HPDE6-E6E7 (cell line): ENCODE data around the gene PPP1R37.

ENCODE experiments used
- DNase-seq: peaks from one replicate; pipeline ENCODE4 v3.0.0; 2011; ENCODE audit warnings: missing footprints; ENCODE audit errors: extremely low spot score

Gene PPP1R37

DNA sequence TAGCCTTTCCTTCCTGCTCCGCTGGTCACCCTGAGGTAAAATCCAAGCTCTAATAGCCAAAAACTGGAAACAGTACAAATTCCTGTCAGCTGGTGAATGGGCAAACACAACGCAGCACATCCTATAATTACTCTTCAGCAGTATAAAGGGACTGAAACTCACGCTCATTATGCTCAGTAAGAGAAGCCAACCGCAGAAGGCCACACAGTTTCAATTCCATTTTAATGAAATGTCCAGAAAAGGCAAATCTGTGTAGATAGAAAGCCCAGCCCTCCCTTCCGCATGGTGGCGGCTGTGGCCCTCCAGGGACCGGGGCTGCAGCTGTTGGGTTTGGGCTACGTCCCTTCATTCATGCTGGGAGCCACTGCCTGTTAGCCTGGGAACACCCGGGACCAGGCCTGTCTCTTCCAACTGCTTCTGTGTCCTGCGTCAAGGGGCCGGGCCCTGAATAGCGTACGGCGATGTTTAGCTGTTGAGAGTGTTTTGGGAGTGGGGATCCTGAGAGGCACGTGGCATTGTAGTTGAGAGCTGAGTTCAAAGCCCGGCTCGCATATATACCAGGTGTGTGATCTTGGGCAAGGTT is 44.3 kb downstream of the PPP1R37 start:
- DNase-seq, result no peak

DNA sequence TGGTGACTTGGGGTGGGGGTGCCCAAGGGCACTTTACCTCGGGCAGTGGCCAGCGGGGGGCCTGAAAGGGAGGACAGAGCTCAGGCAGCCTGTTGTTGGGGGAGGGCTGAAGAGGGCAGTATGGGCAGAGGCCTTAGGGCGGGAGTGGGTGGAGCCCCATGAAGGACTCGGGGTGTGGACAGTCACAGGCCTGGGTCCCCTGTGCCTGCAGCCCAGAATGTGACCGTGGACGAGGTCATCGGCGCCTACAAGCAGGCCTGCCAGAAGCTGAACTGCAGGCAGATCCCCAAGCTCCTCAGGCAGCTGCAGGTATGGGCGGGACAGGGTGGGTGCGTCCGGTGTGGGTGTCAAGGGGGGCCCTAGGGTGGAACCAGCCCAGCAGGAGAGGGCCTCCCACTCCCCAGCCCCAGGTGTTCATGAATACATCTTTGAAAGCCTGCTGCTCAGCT is 45.3 kb downstream of the PPP1R37 start:
- no peak for DNase-seq

DNA sequence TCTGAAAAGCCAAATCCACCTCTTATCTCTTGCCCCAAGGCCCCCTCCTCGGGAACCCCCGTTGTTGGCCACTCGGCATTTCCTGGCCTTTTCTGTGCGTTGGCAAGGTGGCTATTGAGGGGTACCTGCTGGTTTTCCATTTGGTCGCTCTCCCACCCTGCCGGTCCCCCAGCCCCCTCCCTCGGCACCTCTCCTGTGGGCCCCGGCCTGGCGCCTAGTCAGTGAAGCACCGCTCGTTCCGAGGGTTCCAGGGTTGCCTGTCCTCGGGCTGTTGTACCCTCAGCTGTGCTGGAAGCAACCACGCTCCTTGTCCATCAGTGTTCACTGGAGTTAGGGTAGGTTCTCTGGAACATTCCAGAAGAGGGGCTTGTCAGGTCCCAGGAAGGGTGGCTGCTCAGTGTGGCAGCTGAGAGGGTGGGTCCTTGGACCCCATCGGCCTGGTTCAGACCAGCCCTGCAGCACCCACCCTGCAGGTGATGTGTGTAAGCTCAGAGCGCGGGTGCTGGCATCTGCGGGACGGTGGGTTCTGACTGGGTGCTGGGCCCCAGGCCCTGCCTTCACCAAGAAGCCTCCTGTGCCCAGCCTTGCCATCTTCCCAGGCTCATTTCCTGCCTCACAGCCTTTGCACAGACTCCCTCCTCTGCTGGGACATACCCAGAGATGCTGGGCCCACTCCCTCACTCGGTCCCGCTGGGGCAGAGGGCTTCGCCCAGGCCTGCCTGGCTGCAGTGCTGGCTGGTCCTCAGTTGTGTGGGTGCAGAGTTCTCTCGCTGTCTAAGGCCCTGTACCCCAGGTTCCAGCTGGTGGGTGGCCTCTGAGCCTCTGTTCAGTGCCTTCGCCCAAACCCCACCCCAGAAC is 46.5 kb downstream of the PPP1R37 start:
- DNase-seq, result no peak

DNA sequence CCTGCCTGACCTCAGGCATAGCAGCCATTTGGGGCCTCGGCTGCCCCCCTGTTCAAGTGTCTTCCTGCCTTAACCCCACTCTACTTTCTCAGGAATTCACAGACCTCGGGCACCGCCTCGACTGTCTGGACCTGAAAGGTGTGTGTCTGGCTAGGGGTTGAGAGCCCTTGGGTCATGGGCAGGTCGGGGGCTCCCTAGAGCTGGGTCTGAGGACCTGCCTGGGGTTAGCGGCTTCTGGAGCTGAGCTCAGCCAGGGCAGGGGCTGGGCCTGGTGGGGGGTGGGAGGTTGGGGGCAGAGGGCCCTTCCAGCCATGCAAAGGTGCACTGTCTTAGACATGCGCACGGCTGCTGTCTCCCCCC is 47.1 kb downstream of the PPP1R37 start:
- no peak for DNase-seq

DNA sequence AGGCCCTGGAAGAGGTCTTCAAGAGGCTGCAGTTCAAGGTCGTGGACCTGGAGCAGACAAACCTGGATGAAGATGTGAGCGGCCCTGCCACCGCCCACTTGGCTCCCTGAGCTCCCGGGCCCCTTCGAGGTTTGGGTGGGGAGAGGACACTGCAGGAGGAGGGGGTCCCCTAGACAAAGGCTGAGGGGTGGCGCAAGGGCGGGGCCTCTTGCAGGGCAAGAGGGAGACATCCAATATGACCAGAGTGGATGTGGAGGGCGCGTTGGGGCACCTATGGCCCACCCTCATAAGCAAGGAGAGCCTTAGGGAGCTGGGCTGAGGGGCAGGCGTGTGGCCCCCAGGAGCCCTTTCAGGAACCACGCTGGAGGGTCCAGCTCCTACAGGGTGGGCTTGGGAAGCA is 47.6 kb downstream of the PPP1R37 start:
- no peak for DNase-seq

DNA sequence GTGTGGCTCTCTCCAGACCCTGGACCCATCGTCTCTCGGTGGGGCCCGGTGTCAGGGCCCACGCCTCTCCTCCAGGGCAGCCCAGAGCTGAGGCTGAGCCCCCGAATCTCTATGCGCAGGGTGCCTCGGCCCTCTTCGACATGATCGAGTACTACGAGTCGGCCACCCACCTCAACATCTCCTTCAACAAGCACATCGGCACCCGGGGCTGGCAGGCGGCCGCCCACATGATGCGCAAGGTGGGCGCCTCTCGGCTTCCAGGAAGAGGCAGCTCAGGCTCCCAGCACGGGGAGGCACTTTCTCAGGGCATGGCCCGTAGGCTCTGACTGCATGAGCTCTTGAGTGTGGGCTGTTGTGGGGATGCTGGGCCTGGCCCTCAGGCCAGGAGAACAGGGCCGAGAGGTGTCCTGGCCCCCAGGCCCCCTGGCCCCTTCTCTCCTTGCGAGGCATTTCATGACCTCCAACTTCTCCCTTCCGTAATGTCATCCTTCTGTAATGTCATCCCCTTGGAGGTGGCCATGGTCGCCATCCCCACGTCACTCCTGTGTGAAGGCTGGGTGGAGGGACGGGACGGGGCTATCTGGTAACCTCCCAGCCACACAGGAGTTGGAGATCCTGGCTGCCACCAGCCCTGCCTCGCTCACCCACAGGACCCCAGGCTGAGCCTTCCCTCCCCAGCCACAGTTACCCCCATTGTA is 48.4 kb downstream of the PPP1R37 start:
- DNase-seq, result no peak

DNA sequence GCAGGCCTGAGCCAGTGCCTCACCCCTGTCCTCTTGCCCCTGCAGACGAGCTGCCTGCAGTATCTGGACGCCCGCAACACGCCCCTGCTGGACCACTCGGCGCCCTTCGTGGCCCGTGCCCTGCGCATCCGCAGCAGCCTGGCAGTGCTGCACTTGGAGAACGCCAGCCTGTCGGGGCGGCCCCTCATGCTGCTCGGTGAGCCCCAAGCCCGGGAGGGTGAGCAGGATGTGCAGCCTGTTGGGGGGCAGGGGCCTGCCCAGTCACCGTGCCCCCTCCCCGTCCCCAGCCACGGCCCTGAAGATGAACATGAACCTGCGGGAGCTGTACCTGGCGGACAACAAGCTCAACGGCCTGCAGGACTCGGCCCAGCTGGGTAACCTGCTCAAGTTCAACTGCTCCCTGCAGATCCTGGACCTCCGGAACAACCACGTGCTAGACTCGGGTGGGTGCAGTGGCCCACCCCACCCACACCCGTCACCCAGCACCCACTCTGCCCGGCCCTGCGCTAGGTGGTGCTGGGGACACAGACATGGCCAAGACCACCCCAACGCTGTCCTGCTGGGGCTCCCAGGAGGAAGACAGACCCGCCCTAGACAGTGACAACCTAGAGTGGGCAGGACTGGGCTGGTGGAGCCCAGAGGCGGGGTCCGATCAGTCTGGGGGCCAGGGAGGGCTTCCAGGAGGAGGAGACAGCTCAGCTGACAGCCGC is 49.2 kb downstream of the PPP1R37 start:
- DNase-seq, result no peak

DNA sequence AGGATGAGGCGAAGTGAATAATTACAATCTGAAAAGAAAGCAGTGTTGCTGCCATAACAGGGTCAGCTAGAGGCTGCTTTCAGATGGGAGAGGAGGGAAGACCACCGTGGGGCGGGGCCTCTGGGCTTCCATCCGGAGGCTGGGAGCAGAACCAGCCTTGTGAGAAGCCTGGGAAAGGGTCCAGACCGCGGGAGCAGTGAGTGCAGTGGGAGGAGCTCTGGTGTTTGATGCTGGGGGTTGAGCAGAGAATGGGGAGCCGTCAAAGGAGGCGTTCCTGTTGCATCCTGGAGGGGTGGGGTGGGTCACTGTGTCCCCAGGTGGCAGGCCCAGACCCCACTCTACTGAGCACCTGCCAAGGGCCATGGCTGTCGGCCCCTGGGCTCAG is 49.7 kb downstream of the PPP1R37 start:
- DNase-seq, result no peak

DNA sequence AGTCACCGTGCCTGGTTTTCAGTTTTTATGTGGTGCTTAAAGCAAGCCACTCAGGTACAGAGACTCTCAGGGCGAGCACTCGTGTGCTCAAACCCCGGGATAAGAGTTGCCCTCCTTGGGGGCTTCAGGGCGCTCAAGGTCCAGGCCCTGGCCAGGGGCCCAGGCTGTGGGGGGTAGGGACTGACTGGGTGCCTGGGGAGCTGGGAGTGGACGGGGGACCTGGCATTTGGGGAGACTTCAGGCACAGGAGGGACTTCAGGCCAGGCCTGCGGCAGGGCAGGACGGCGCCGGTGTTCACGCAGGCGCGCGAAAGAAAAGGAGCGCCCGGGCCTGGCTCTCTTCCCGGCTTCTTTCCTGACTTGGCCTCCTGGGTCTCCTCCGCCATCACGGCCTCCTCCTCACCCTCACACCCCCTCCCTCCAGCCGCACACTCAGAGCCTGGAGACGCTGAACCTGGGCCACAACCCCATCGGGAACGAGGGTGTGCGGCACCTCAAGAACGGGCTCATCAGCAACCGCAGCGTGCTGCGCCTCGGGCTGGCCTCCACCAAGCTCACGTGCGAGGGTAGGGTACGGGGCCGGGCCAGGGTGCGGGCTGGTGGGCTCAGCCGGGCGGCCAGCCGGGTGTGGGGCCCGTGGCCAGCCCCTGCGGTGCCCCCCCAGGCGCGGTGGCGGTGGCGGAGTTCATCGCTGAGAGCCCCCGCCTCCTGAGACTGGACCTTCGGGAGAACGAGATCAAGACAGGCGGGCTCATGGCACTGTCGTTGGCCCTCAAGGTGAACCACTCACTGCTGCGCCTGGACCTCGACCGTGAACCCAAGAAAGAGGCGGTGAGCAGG is 51.7 kb downstream of the PPP1R37 start:
- DNase-seq, result no peak

- DNase-seq, result no peak
Observed at GRCh38 chr19:45145270-45146189, 52.6 kb downstream of the PPP1R37 start.

GRCh38 chr19:45146251-45146650 is 53.3 kb downstream of the PPP1R37 start:
- DNase-seq, result no peak

- no peak for DNase-seq
Observed at GRCh38 chr19:45146741-45147205, 53.8 kb downstream of the PPP1R37 start.

- DNase-seq, result no peak
Observed at GRCh38 chr19:45147835-45148676, 55.1 kb downstream of the PPP1R37 start.

- no peak for DNase-seq
Observed at GRCh38 chr19:45149129-45149528, 56.1 kb downstream of the PPP1R37 start.

- DNase-seq, result no peak
Observed at GRCh38 chr19:45150180-45150579, 57.2 kb downstream of the PPP1R37 start.

GRCh38 chr19:45150751-45151281 is 57.8 kb downstream of the PPP1R37 start:
- no peak for DNase-seq

- peak; percentile 49 for DNase-seq
Observed at GRCh38 chr19:45151320-45151719, 58.3 kb downstream of the PPP1R37 start.

GRCh38 chr19:45151821-45152503 is 59.0 kb downstream of the PPP1R37 start:
- DNase-seq, result no peak
